GM19372 (cell line): ENCODE results near the gene PDE4B.

Source experiments
- ATAC-seq: cut with Tn5 transposase; IDR thresholded peaks from one replicate; pipeline ENCODE4 v1.9.1; 2021; ENCODE audit warnings: mild to moderate bottlenecking, low read depth, moderate library complexity; ENCODE audit not compliant: unreplicated experiment

The PDE4B gene

DNA sequence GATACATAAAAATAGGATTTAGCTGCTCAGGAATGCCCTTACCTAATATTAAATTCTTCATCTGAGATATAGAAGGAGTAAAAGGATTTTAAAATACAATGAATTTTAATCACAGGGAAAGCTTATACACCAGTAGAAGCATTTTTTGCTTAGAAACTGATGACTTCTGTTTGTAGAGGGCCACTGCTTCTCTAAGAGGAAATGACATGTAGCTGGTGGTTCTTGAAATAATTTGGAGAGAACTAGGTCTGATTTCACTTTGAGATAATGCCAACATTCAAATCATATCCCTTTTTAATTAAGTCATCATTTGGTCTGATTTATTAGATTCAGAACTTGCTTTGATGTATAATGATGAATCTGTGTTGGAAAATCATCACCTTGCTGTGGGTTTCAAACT lies 574.7 kb downstream of the PDE4B start:
- ATAC-seq: no peak

DNA sequence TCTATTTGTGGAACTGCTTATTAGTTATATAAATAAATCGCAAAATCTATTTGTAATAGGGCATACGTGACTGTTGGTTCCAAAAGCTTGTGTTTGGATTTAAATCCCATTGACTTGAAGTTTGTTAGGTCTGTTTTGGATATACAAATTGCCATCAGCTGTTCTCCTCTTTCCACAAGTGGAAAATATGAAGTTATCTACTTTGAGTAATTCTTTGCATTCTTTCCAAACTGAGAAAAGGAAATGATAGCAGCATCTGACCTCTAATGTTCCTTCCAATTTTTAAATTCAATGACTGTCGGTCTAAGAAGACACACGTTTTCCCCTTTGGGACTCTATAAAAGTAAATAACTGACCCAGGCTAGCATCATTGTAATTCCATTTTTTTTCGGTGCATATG lies 575.6 kb downstream of the PDE4B start:
- ATAC-seq: no peak

DNA sequence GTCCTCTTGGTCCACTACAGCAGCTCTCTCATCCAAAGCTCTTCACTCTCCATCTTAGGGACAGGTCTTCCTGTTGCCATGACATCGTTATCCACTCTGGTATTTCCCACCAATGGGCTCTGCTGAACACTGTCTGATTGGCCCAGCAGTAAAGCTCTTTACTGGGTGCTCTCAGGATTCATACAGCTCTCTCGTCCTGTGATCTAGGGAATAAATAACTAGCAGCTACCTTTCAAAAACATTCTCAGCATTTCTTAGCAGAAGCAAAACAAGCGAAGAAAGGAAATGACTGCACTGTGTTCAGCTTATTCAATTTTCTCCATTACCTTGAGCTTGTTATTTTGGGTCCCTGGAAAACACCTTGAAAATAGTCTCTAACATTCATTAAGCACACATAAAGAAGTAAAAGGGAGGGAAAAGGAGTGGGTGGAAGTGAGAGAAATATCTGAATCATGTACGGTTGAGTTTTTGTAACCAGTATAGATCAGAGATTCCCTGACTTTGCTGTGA lies 577.8 kb downstream of the PDE4B start:
- ATAC-seq: no peak

DNA sequence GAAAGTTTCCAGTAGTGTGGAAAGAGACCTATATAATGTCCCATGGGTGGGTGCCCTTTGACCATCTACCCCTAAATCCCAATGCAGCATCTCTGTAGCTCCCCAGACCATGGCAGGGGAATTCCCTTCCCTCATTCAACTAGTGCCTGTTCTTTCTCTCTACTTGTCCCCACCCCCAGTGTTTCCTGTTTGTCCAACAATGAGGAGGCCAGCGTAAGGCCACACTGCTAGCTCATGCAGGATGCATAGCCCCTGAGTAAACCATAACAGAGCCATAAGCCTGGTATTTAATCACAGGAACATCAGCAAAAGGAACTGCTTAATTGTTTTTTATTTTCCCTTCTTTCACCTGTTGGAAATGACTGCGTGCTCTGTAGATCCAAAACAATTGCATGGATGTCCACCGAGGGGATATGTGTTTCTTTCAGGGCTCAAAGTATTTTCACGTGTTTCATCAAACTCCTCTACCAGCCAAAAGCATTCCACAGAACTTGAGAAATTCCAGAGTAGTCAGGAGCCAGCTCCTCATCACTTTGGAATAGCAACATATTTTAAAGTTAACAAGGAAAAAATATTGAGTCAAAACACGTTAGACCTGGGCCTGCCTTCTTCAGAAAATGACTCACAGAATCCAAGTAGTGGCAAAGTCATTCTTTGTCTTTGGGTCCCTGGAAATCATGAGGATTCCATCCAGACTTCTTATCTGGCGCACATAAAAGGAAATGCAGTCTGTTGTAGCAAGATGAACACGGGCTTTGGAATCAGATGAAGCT lies 578.7 kb downstream of the PDE4B start:
- ATAC-seq: no peak

DNA sequence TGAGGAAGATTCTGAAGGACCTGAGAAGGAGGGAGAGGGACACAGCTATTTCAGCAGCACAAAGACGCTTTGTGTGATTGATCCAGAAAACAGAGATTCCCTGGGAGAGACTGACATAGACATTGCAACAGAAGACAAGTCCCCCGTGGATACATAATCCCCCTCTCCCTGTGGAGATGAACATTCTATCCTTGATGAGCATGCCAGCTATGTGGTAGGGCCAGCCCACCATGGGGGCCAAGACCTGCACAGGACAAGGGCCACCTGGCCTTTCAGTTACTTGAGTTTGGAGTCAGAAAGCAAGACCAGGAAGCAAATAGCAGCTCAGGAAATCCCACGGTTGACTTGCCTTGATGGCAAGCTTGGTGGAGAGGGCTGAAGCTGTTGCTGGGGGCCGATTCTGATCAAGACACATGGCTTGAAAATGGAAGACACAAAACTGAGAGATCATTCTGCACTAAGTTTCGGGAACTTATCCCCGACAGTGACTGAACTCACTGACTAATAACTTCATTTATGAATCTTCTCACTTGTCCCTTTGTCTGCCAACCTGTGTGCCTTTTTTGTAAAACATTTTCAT lies 579.9 kb downstream of the PDE4B start:
- ATAC-seq: no peak

DNA sequence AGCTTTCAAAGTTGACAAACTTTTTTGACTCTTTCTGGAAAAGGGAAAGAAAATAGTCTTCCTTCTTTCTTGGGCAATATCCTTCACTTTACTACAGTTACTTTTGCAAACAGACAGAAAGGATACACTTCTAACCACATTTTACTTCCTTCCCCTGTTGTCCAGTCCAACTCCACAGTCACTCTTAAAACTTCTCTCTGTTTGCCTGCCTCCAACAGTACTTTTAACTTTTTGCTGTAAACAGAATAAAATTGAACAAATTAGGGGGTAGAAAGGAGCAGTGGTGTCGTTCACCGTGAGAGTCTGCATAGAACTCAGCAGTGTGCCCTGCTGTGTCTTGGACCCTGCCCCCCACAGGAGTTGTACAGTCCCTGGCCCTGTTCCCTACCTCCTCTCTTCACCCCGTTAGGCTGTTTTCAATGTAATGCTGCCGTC lies 580.5 kb downstream of the PDE4B start:
- no peak for ATAC-seq

DNA sequence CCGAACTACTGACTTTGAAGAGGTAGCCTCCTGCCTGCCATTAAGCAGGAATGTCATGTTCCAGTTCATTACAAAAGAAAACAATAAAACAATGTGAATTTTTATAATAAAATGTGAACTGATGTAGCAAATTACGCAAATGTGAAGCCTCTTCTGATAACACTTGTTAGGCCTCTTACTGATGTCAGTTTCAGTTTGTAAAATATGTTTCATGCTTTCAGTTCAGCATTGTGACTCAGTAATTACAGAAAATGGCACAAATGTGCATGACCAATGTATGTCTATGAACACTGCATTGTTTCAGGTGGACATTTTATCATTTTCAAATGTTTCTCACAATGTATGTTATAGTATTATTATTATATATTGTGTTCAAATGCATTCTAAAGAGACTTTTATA lies 581.5 kb downstream of the PDE4B start:
- ATAC-seq: peak; percentile 37

DNA sequence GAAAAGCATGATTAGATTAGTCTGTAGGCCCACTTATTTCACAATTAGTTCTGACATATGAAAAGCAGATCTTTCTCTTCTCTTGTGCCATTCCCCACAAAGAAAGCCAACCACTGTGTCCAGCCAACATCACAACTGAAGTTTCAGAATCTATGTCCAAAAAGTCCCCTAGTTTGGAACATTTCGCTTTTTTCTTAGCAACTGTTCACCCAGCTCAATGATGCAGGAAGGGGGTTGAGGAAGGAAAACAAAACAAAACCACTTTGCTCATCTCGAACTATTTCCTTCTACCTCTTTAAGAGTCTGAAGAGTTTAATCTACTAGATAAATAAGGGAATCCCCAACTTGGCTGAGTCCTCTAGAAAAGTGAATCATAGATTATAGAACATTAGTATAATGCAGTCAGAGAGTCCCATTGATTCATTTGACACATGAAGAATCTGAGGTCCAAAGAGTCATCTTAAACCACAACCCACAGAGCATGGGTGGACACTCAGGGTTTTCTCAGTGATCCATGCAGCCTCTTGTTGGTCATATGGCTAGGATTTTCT lies 581.9 kb downstream of the PDE4B start:
- ATAC-seq: peak; percentile 39

DNA sequence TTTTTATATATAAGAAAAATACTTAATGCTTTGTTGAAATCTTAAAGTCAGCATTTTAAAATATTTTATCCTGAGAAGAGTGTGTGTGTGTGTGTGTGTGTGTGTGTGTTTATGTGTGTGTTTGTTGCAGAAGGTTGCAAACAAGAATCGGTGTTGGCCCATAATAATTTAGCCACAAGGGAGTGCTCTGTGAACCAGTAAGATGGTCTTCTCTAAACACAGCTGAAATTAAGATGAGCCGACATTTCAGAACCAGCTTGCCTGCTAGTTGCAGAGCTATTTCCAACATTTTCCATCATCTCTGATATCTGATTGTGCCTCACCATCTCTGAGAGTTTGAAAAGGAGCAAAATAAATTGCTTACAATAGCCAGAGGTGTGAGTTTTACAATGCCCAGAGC lies 582.4 kb downstream of the PDE4B start:
- ATAC-seq: no peak

DNA sequence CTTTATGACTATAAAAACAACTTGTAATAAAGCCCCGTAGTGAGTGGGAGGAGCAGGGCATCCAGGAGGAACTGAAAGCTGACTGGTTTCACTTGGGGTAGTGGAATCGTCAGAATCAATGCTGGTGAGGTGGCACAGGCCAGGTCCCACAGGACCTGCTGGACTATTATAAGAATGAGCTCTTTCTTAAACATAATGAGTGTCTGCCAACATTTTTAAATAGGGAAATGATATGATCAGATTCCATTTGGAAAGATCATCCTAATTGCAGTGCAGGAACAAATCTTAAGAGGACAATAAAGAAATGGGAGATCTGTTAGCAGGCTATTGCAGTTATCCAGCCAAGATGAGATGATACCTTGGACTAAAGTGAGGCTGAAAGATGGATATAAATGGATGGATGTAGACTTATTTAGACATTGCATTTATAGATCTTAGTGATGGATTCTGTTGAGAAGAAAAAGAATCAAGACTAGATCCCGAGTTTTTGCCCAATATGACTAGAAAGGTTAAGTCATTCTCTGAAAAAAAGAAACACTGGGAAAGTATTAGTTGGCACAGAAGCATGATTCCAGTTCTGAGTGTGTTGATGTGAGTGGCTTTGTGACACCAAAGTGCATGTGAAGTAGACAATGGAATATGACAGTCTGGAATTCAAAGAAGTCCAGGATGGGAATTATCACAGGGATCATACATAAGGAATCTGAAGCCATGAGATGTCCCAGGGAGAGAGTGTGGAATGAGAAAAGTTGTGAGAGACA lies 587.9 kb downstream of the PDE4B start:
- peak; percentile 93 for ATAC-seq

DNA sequence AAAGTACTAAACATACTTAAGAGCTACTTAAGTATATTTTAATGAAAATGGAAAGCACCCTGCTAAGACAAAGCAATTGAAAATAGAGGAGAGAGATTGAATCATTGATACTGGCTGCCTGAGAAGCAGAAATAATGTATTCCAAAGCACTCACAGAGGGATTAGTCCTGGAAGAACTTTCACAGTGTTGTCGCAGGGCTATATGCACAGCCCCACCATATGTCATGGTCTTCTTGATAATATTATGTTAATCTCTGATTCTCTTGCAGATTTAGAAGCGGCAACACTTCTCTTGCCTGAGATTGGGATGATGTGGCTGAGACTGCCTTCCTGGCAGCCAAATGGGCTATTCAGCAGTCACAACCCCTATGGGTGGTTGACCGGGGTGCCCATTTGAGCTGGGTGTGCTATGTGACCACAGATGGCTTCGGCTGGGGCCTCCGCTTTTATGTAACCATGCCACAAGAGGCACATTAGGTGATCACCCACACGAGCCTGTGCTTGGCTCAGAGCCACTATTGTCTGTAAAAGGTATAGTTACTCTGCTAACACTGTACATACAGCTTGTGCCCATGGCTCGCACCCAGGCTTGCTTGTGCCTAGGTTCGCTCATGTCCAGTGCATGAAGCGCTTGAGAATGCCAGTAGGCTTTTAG lies 589.1 kb downstream of the PDE4B start:
- no peak for ATAC-seq

DNA sequence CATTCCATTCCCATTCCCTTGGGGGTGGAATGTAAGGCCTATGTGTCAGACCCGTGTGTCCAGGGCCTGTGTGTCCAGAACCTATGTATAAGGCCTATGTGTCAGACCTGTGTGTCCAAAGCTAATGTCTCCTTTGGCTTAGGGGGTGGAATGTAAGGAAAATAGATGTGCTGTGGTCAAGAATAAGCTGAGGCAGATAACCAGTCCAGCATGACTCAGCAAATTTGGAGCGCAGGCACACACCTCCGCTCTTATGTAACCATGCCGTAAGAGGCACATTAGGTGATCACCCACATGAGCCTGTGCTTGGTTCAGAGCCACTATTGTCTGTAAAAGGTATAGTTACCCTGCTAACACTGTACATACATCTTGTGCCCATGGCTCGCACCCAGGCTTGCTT lies 590.5 kb downstream of the PDE4B start:
- ATAC-seq: no peak

DNA sequence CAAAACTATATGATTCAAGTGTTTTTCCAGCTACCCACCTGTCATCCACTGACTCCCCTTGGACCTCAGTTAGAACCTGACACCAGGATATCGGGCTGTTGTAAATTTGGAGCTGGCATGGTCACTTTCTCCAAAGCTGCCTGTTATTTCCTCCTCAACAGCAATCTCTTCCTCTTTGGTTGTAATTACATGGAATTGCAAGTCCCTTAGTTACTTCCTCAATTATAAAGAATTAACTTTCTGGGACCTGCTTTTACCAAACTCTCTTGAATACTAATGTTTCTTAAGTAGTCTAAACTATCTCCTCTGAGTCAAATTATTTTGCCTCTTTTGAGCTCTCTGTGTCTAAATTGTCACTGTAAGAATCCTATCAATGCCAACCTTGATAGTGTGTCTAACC lies 590.9 kb downstream of the PDE4B start:
- ATAC-seq: no peak

DNA sequence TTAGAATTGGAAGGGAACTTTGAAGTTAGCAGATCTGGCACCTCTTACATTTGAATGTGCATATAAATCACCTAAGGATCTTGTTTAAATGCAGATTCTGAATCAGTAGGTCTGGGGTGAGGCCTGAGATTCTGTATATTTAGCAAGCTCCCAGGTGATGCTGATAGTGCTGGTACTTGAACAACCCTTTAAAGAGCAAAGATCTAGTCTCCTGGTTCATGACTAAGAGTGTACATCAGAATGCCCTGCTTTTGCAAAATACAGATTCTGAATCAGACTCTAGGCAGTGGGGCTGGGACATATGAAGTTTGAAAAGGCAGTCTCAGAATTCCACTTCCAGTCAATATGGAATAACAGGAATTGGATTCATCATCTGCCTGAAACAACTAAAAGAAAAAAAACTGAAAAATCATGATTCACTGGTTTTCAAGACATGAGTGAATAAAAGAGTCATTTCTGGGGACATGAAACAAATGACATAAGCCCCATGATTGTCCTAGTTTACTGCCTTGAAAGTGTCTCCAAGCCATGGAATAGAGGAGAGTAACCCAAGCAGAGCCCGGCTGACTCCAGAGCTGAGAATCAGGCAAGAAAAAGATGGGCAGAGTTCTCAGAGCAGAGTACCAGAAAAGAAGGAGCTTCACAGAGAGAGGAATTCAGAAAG lies 591.7 kb downstream of the PDE4B start:
- no peak for ATAC-seq

DNA sequence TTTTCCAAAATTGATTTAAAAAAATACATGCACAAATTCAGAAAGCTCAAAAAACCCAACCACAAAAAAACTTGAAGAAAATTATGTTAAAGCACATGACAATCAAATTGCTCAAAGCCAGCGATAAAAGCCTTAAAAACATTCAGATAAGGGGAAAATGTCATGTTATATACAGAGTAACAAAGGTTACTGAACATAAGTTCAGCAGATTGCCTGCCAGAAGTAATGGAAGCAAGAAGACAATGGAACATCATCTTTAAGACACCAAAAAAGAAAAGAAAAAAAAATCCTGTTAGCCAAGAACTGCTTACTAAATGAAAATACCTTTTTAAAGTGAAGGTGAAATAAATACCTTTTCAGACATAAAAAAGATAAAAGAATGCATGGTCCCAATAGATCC lies 594.0 kb downstream of the PDE4B start:
- no peak for ATAC-seq

DNA sequence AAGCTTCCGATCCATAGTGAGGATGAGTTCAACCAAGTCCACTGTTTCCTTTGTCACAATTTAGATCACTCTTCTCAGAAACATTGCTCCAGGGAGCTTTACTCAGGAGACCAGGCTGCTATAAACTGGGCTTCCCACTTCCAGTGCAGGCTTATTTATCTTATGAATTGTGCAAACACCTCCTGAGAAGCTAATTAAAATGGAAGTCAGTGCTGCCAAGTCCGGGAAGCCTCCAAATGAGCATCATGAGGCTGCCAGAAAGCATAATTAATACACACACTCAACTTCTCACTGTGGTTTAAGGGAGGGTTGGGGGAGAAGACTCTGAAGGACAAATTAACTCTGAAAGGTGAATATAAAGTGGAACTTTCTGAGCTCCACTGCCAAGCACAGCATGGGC lies 596.2 kb downstream of the PDE4B start:
- ATAC-seq: no peak

DNA sequence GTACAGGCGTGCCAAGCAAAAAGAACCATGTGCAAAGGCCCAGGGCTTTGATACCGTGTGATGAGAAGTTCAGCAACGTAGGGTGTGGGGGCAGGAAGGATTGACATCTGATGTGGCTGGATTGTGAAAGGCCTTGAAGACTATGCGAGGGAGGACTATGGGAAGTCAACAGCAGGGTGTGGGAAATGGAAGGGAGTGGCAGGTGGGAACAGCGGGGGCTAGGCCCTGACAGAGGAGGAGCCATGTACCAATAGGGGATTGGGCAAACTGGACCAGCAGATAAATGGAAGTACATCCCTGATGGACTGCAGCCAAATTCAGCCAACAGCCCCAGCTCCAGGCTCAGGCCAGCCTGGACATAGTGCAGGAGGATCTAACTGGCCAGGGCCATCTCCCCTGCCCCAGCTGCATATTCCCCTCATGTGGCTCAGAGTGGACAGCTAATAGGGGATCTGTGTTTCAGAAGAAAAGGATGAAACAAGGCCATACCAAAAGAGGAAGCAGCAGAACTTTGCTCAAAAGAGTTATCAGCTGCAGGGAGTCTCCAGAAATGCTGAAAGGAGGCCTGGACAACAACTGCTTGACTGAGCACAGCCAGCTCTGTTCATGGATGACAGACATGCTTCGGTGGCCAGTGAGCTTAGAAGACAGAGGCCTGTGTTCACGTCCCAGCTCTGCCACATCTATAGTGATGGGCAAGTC lies 601.0 kb downstream of the PDE4B start:
- no peak for ATAC-seq

DNA sequence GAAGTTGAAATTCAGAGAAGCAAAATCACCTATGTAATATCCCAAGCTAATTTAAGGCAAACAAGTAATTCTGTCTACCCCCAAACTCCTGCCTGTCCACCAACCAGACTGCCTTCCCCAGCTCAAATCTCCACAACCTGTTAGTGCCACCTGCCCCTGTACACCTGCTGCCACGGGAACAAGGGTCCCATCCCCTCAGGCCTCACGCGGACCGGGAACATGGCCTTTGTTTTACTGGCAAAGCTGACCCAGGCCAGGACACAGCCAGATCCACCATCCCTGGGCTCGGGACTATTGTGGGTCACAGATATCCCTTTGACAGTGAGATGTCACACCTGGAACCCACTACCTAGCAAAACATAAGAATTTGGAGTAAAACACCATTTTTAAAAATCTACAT lies 601.9 kb downstream of the PDE4B start:
- ATAC-seq: no peak

DNA sequence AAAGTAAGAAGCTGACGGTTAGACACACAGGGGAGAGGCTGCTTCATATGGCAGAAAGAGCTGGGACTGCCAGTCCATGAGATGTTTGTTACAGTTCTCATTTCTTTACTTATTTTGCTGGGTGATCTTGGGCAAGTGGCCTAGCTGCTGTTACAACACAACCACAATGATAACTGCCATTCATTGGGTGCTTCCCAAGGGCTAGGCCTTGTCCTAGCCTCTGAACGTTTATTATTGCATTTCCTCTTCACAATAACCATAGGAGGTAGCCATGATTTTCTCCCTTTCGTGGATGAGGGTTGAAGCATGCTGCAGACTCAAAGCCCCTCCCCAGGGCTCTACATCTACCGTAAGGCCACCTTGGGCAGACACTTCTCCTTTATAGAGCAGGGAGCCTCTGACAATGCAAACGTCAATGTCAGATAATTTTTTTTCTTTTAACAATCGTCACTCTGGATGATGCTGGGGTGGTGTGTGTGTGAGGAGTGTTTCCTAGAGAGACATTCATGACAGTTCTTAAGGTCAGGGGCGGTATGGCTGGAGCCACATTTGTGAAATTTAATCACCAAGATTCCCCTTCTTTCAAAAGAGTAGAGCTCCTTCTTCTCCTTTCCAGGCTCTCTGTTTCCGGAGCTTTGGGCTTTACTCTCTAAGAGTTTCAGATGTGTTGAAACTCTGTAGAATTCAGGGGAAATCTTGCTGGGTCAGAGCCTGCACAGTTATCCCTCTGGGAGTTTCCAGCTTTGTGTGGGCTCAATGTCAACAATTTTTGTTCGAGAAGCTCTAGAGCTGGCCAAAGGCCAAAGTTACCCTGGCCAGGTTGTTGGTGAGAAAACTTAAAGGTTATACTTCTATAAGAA lies 602.7 kb downstream of the PDE4B start:
- no peak for ATAC-seq
